CD4-positive, CD25-positive, alpha-beta regulatory T cell (primary cell): ENCODE results near the gene CXCL6. TPM values are rescaled to one million over a fixed set of nuclear protein-coding genes. Genes with fewer than 3 reads are reported as not detected.

Experiments used
- ATAC-seq, 2 donors: fragments of 150-1000 bp; cut with Tn5 transposase; one replicate each; pipeline ENCODE4 v1.10.0; 2021; ENCODE audit warnings: low read depth in 2 of 2, moderate number of reproducible peaks in 2 of 2, moderate library complexity in 1 of 2
- DNase-seq, 3 donors: peaks; one replicate each; pipeline versions ENCODE4 v3.0.0 to v3.0.0-alpha.2; 2012 to 2022; ENCODE audit warnings: mixed read lengths in 1 of 3
- H3K27ac ChIP-seq: one replicate; pipeline ENCODE4 v1.7.0; 2013; ENCODE audit warnings: mild to moderate bottlenecking, low read length; ENCODE audit not compliant: insufficient read depth, poor library complexity, severe bottlenecking
- H3K27me3 ChIP-seq: one replicate; pipeline ENCODE4 v1.7.0; 2013; ENCODE audit warnings: low read length; ENCODE audit not compliant: control insufficient read depth, insufficient read depth
- H3K36me3 ChIP-seq: one replicate; pipeline ENCODE4 v1.7.0; 2013; ENCODE audit warnings: mild to moderate bottlenecking, low read length, moderate library complexity; ENCODE audit not compliant: control insufficient read depth, insufficient read depth
- H3K4me1 ChIP-seq: 2 replicates; pipeline ENCODE4 v1.7.0; 2013; ENCODE audit warnings: mild to moderate bottlenecking, low read length; ENCODE audit not compliant: insufficient read depth, control insufficient read depth, poor library complexity, severe bottlenecking
- H3K4me3 ChIP-seq: one replicate; pipeline ENCODE4 v1.7.0; 2013; ENCODE audit warnings: low read depth, mild to moderate bottlenecking, low read length, moderate library complexity
- H3K9me3 ChIP-seq, 2 experiments: 1 replicate in 1 of 2; 2 replicates in 1 of 2; pipeline ENCODE4 v1.7.0; 2013; ENCODE audit warnings: low read length in 2 of 2, mild to moderate bottlenecking in 1 of 2, moderate library complexity in 1 of 2; ENCODE audit not compliant: control insufficient read depth in 2 of 2
- H3K27ac Mint-ChIP-seq, 3 donors: one replicate each; pipeline ENCODE4 v1.8.0; 2020 to 2022; ENCODE audit warnings: mild to moderate bottlenecking in 3 of 3, mixed read lengths in 3 of 3, moderate library complexity in 2 of 3
- H3K27me3 Mint-ChIP-seq: one replicate; pipeline ENCODE4 v1.8.0; 2022; ENCODE audit warnings: mild to moderate bottlenecking, mixed read lengths
- H3K36me3 Mint-ChIP-seq: one replicate; pipeline ENCODE4 v1.8.0; 2020; ENCODE audit warnings: mixed read lengths
- H3K4me1 Mint-ChIP-seq, 4 donors: one replicate each; pipeline ENCODE4 v1.8.0; 2020 to 2022; ENCODE audit warnings: mixed read lengths in 4 of 4, mild to moderate bottlenecking in 1 of 4
- H3K4me3 Mint-ChIP-seq, 4 donors: one replicate each; pipeline ENCODE4 v1.8.0; 2020 to 2022; ENCODE audit warnings: mild to moderate bottlenecking in 4 of 4, mixed read lengths in 4 of 4, moderate library complexity in 3 of 4
- H3K9me3 Mint-ChIP-seq, 7 donors: one replicate each; pipeline ENCODE4 v1.8.0; 2020 to 2022; ENCODE audit warnings: mixed read lengths in 7 of 7, mild to moderate bottlenecking in 3 of 7, moderate library complexity in 2 of 7
- polyA plus RNA-seq, 4 donors: library from polyadenylated mRNA; unstranded; fragments of 300-500 nt; fragmentation: Illumina TruSeq; gene quantifications; one replicate each; pipeline ENCODE4 v1.2.3, GENCODE V29; 2021
- total RNA-seq: library from RNA; stranded (reverse); gene quantifications from one replicate; pipeline ENCODE4 v1.2.3, GENCODE V29; 2022

The CXCL6 gene
- total and polyA plus RNA-seq, 5 donors from 2014 or later, result not detected

- no peak overlapping the region for H3K4me3 Mint-ChIP-seq
- no peak overlapping the region for H3K27ac Mint-ChIP-seq
Measured at GRCh38 chr4:73883306-73883705, 46.8 kb downstream of the CXCL6 start.

GRCh38 chr4:73885574-73886267 lies 49.2 kb downstream of the CXCL6 start:
- DNase-seq (no peak), ATAC-seq (no peak)
- H3K27me3 Mint-ChIP-seq, result no peaks in the 10 kb centered on the region
- H3K9me3 ChIP-seq, result no peaks in the 10 kb centered on the region
- H3K4me3 Mint-ChIP-seq, result no peak overlapping the region
- no peaks in the 10 kb centered on the region for H3K36me3 Mint-ChIP-seq
- H3K36me3 ChIP-seq, result no peaks in the 10 kb centered on the region
- no peaks in the 10 kb centered on the region for H3K27me3 ChIP-seq
- no peaks in the 10 kb centered on the region for H3K4me1 ChIP-seq
- H3K27ac Mint-ChIP-seq, result peak overlapping the region in 1 of 3 donors; percentile 68
- peaks cover 0 to 3% (median 0%) of the 10 kb centered on the region in 7 donors for H3K9me3 Mint-ChIP-seq
- H3K27ac ChIP-seq, result no peak overlapping the region
- H3K4me3 ChIP-seq, result no peak overlapping the region
- no peaks in the 10 kb centered on the region for H3K4me1 Mint-ChIP-seq

More at GRCh38 chr4:73883306-73883705, 46.8 kb downstream of the CXCL6 start:
- Histone ChIP-seq H3K36me3 (no peaks in the 10 kb centered on the region), H3K9me3 (no peaks in the 10 kb centered on the region), H3K4me1 (no peaks in the 10 kb centered on the region), H3K27me3 (no peaks in the 10 kb centered on the region), H3K4me3 (no peak overlapping the region), H3K27ac (no peak overlapping the region)
- Mint-ChIP-seq H3K27me3 (no peaks in the 10 kb centered on the region), H3K9me3 (peaks cover 0 to 3% (median 0%) of the 10 kb centered on the region in 7 donors), H3K4me1 (no peaks in the 10 kb centered on the region), H3K36me3 (no peaks in the 10 kb centered on the region)
- DNase-seq (no peak), ATAC-seq (no peak)

Other genes starting within 250 kb of the CXCL6 start
- gene RASSF6, start 216.2 kb upstream of the CXCL6 start, total RNA-seq, result not detected
- gene RASSF6, start 216.2 kb upstream of the CXCL6 start, polyA plus RNA-seq, result under 1 TPM in 2 of 4 donors, not detected in 2; 0.15 to 0.31 TPM
- 0.52 TPM for gene CXCL8, start 96.1 kb upstream of the CXCL6 start, total RNA-seq
- gene CXCL8, start 96.1 kb upstream of the CXCL6 start, polyA plus RNA-seq, result under 1 TPM in 2 of 4 donors, not detected in 2; 0.14 to 0.31 TPM
- 3.0 TPM for gene PF4V1, start 16.6 kb downstream of the CXCL6 start, total RNA-seq
- not detected for gene PF4V1, start 16.6 kb downstream of the CXCL6 start, polyA plus RNA-seq
- not detected for gene CXCL1, start 32.7 kb downstream of the CXCL6 start, total RNA-seq
- not detected for gene CXCL1, start 32.7 kb downstream of the CXCL6 start, polyA plus RNA-seq
- 62.5 TPM for gene PF4, start 145.3 kb downstream of the CXCL6 start, total RNA-seq
- not detected for gene PF4, start 145.3 kb downstream of the CXCL6 start, polyA plus RNA-seq
- 173 TPM for gene PPBP, start 151.5 kb downstream of the CXCL6 start, total RNA-seq
- gene PPBP, start 151.5 kb downstream of the CXCL6 start, polyA plus RNA-seq, result under 1 TPM in 1 of 4 donors, not detected in 3; 0.29 TPM
- gene CXCL5, start 162.0 kb downstream of the CXCL6 start, total RNA-seq, result 0.59 TPM
- not detected for gene CXCL5, start 162.0 kb downstream of the CXCL6 start, polyA plus RNA-seq
- not detected for gene CXCL3, start 202.0 kb downstream of the CXCL6 start, total RNA-seq
- not detected for gene CXCL3, start 202.0 kb downstream of the CXCL6 start, polyA plus RNA-seq